ENCODE data around the gene PHLPP1. TPM values are rescaled to one million over a fixed set of nuclear protein-coding genes. Genes with fewer than 3 reads are reported as not detected.
A peak's percentile ranks its signal among the peaks of the same experiment; 100 is the strongest.

The PHLPP1 gene
- total RNA-seq, 2 experiments from 2014 or later = 9.0 to 12.4 TPM

- Histone ChIP-seq H3K4me1 (ENCODE audit: insufficient read depth, low read length, poor library complexity, severe bottlenecking) (no peaks in the 10 kb centered on the region), H4K20me1 (ENCODE audit: insufficient read depth, low read length) (peaks cover 5% of the 10 kb centered on the region; the same call in 1 of the 2 replicates), H3K4me2 (ENCODE audit: low read length) (no peak overlapping the region), H3K79me2 (ENCODE audit: insufficient read depth, low read depth, low read length) (no peaks in the 10 kb centered on the region), H2AFZ (ENCODE audit: low read length) (no peak overlapping the region), H3K4me3 (ENCODE audit: low read depth, low read length, poor library complexity, severe bottlenecking) (no peak overlapping the region), H3K9me3 (ENCODE audit: low read length) (no peaks in the 10 kb centered on the region), H3K27ac (ENCODE audit: low read depth, low read length, poor library complexity, severe bottlenecking) (no peak overlapping the region), H3K9me2 (ENCODE audit: insufficient read depth, low read length) (no peaks in the 10 kb centered on the region), H3K36me3 (ENCODE audit: insufficient read depth, low read length) (no peaks in the 10 kb centered on the region)
- no TSS peak for BruUV-seq (replicated peaks)
- no peak for DNase-seq (ENCODE audit: low spot score)
- ChIA-PET CTCF (ENCODE audit: unreplicated experiment) (no interaction called here), POLR2A (no interaction called here)
- intact Hi-C loops (cut with micrococcal nuclease; ENCODE audit: unreplicated experiment) = no loop called here
- TF ChIP-seq EZH2phosphoT487 (IDR thresholded peaks at IDR 0.05; ENCODE audit: borderline replicate concordance, low read depth, low read length) (no peak), CTCF (conservative IDR thresholded peaks at IDR 0.05; ENCODE audit: low read length) (no peak)
Observed at GRCh38 chr18:62797329-62797728, 82.0 kb downstream of the PHLPP1 start.

DNA sequence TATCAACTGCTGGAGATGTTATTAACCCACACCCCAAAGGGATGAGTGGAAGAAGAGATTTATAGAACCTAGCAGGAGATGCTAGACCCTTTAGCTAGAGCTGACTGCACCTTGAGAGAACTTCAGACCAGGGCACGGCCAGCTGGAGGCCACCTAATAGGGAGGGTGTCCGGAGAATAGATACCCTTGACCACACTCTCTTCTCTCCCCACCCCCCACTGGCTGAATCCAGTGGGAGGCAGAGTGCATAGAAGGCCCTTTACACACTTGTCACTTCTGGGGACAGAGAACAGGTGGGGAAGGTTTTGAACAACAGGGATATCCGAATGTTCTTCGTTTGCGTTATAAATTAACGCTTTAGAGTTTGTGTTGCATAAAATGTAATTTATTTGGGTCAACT, 84.6 kb downstream of the PHLPP1 start:
- no peaks in the 10 kb centered on the region for H3K9me2 ChIP-seq (ENCODE audit: insufficient read depth, low read length)
- H3K9me3 ChIP-seq (ENCODE audit: low read length) = no peaks in the 10 kb centered on the region
- no peaks in the 10 kb centered on the region for H3K36me3 ChIP-seq (ENCODE audit: insufficient read depth, low read length)
- ChIA-PET CTCF (ENCODE audit: unreplicated experiment) (no interaction called here), POLR2A (interaction anchor here (0.7 kb wide), 1 partner anchor 151 kb away, joined by 3 read pairs; no protein-coding TSS in a partner anchor)
- H3K4me1 ChIP-seq (ENCODE audit: insufficient read depth, low read length, poor library complexity, severe bottlenecking) = no peaks in the 10 kb centered on the region
- no peaks in the 10 kb centered on the region for H3K79me2 ChIP-seq (ENCODE audit: insufficient read depth, low read depth, low read length)
- H3K4me3 ChIP-seq (ENCODE audit: low read depth, low read length, poor library complexity, severe bottlenecking) = no peak overlapping the region
- TF ChIP-seq EZH2phosphoT487 (IDR thresholded peaks at IDR 0.05; ENCODE audit: borderline replicate concordance, low read depth, low read length) (no peak), CTCF (conservative IDR thresholded peaks at IDR 0.05; ENCODE audit: low read length) (no peak)
- DNase-seq (ENCODE audit: low spot score) = no peak
- H4K20me1 ChIP-seq (ENCODE audit: insufficient read depth, low read length) = peaks cover 5% of the 10 kb centered on the region; the same call in 1 of the 2 replicates
- no peak overlapping the region for H3K4me2 ChIP-seq (ENCODE audit: low read length)
- no peak overlapping the region for H2AFZ ChIP-seq (ENCODE audit: low read length)
- BruUV-seq (replicated peaks) = no TSS peak
- intact Hi-C loops (cut with micrococcal nuclease; ENCODE audit: unreplicated experiment) = no loop called here
- no peak overlapping the region for H3K27ac ChIP-seq (ENCODE audit: low read depth, low read length, poor library complexity, severe bottlenecking)

DNA sequence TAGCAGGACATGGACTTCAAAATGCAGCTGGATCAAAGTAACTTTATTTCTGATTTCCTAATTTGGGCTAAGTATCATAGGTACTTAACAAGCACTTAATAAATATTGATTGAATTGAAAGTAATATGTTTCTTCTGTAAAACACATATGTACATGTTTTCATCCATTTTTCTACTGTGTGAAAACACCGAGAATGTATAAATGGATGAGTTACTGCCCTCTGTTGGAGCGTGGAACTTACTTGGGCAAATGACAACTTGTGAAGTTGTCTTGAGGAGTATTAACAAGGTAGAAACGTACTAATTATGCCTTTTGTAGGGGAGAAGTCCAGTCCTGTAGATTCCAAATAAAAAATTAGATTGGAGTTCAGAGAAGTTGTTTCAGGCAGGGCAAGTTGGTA, 87.2 kb downstream of the PHLPP1 start:
- TF ChIP-seq CTCF (conservative IDR thresholded peaks at IDR 0.05; ENCODE audit: low read length) (peak; percentile 44; the same call in 1 of the 2 replicates), EZH2phosphoT487 (IDR thresholded peaks at IDR 0.05; ENCODE audit: borderline replicate concordance, low read depth, low read length) (no peak)
- H2AFZ ChIP-seq (ENCODE audit: low read length) = no peak overlapping the region
- no TSS peak for BruUV-seq (replicated peaks)
- no peak overlapping the region for H3K27ac ChIP-seq (ENCODE audit: low read depth, low read length, poor library complexity, severe bottlenecking)
- intact Hi-C loops (cut with micrococcal nuclease; ENCODE audit: unreplicated experiment) = no loop called here
- ChIA-PET CTCF (ENCODE audit: unreplicated experiment) (no interaction called here), POLR2A (no interaction called here)
- no peaks in the 10 kb centered on the region for H3K4me1 ChIP-seq (ENCODE audit: insufficient read depth, low read length, poor library complexity, severe bottlenecking)
- peak; percentile 2 for DNase-seq (ENCODE audit: low spot score)
- H3K9me3 ChIP-seq (ENCODE audit: low read length) = no peaks in the 10 kb centered on the region
- no peak overlapping the region for H3K4me3 ChIP-seq (ENCODE audit: low read depth, low read length, poor library complexity, severe bottlenecking)
- no peaks in the 10 kb centered on the region for H3K9me2 ChIP-seq (ENCODE audit: insufficient read depth, low read length)
- peaks cover 5% of the 10 kb centered on the region; the same call in 1 of the 2 replicates for H4K20me1 ChIP-seq (ENCODE audit: insufficient read depth, low read length)
- no peaks in the 10 kb centered on the region for H3K79me2 ChIP-seq (ENCODE audit: insufficient read depth, low read depth, low read length)
- H3K36me3 ChIP-seq (ENCODE audit: insufficient read depth, low read length) = no peaks in the 10 kb centered on the region
- no peak overlapping the region for H3K4me2 ChIP-seq (ENCODE audit: low read length)

All from OCI-LY7 (cell line).